HFFc6 (cell line): ENCODE data around the gene RBMX. TPM values are rescaled to one million over a fixed set of nuclear protein-coding genes. Genes with fewer than 3 reads are reported as not detected.

ENCODE experiments used
- DNase-seq: peaks from one replicate; pipeline ENCODE4 v3.0.0-alpha.2; 2018
- H3K27ac Mint-ChIP-seq: 2 replicates; pipeline ENCODE4 v1.8.0; 2020; ENCODE audit warnings: mild to moderate bottlenecking, mixed read lengths
- H3K27me3 Mint-ChIP-seq: 2 replicates; pipeline ENCODE4 v1.8.0; 2021; ENCODE audit warnings: mild to moderate bottlenecking, moderate library complexity, mixed read lengths; ENCODE audit not compliant: insufficient read depth
- H3K36me3 Mint-ChIP-seq: 2 replicates; pipeline ENCODE4 v1.8.0; 2021; ENCODE audit warnings: low read depth, mixed read lengths
- H3K4me1 Mint-ChIP-seq: 2 replicates; pipeline ENCODE4 v1.8.0; 2020; ENCODE audit warnings: low read depth, mixed read lengths
- H3K4me3 Mint-ChIP-seq: 2 replicates; pipeline ENCODE4 v1.8.0; 2020; ENCODE audit warnings: mild to moderate bottlenecking, moderate library complexity, mixed read lengths
- H3K9me3 Mint-ChIP-seq: 2 replicates; pipeline ENCODE4 v1.8.0; 2020; ENCODE audit warnings: mild to moderate bottlenecking, mixed read lengths
- total RNA-seq, 6 experiments: library from RNA; stranded (reverse); fragmentation: NEBNext Ultra II Directional; extraction: Animal tissue kit (Norgen Biotek cat#: 25700); gene quantifications; 2 replicates in 1 of 6; 3 replicates in 5 of 6; pipeline ENCODE4 v1.2.3, GENCODE V29; 2021
- TF ChIP-seq, protein P1 (sequence below): fragments of 200-600 bp; sonication (generic); IDR thresholded peaks from 2 replicates; pipeline ENCODE4 v1.5.0; 2021; ENCODE audit warnings: antibody characterized with exemption, mild to moderate bottlenecking

The RBMX gene
- total RNA-seq, 6 experiments from 2014 or later, result 127 to 191 (median 178) TPM

DNA sequence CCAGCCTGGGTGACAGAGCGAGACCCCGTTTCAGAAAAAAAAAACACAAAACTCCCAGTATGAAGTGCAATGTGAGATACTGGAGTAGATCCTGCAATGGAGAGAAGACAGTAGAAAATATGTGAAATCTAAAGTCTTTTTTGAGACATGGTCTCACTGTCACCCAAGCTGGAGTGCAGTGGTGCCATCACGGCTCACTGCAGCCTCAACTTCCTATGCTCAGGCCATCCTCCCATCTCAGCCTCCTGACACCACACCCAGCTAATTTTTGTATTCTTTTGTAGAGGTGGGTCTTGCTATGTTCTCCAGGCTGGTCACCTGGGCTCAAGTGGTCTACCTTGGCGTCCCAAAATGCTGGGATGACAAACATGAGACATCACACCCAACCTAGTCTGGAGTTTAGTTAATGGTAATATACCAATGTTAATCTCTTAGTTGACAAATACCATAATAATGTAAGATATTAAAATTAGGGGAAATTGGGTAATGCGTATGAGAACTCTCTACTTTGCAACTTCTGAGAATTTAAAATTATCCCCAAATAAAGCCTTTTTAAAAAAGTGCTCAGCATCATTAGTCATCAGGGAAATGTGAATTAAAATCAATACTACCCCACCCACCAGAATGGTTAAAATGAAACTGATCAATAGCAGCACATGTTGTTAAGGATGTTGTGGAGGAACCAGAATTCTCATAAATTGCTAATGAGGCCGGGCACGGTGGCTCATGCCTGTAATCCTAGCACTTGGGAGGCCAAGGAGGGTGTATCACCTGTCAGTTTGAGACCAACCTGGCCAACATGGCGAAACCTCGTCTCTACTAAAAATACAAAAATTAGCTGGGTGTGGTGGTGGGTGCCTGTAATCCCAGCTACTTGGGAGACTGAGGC is 15.0 kb downstream of the RBMX start:
- Mint-ChIP-seq H3K4me1 (no peaks in the 10 kb centered on the region), H3K27me3 (peaks cover under 1% of the 10 kb centered on the region; the same call in 1 of the 2 replicates), H3K27ac (no peak overlapping the region), H3K9me3 (no peaks in the 10 kb centered on the region), H3K36me3 (peaks cover 20% of the 10 kb centered on the region; the same call in 1 of the 2 replicates), H3K4me3 (no peak overlapping the region)
- no peak for DNase-seq
- TF ChIP-seq, protein P1, sequence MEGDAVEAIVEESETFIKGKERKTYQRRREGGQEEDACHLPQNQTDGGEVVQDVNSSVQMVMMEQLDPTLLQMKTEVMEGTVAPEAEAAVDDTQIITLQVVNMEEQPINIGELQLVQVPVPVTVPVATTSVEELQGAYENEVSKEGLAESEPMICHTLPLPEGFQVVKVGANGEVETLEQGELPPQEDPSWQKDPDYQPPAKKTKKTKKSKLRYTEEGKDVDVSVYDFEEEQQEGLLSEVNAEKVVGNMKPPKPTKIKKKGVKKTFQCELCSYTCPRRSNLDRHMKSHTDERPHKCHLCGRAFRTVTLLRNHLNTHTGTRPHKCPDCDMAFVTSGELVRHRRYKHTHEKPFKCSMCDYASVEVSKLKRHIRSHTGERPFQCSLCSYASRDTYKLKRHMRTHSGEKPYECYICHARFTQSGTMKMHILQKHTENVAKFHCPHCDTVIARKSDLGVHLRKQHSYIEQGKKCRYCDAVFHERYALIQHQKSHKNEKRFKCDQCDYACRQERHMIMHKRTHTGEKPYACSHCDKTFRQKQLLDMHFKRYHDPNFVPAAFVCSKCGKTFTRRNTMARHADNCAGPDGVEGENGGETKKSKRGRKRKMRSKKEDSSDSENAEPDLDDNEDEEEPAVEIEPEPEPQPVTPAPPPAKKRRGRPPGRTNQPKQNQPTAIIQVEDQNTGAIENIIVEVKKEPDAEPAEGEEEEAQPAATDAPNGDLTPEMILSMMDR, result no peak

DNA sequence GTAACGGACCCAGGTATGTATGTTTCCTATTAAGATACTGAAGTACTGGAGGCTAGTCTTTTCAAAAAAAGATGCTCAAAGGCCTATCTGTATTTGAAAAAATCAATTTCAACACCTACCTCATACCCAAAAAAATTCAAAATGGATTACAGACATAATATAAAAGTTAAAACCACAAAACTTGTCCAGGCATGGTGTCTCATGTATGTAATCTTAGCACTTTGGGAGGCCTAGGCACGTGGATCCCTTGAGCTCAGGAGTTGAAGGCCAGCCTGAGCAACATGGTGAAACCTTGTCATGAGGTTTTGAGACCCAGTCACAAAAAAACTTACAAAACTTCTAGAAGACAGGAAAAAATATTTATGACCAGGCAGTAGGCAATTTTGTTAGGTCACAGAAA is 16.7 kb downstream of the RBMX start:
- Mint-ChIP-seq H3K27ac (no peak overlapping the region), H3K9me3 (no peaks in the 10 kb centered on the region), H3K4me3 (no peak overlapping the region), H3K4me1 (no peaks in the 10 kb centered on the region), H3K36me3 (peaks cover 20% of the 10 kb centered on the region; the same call in 1 of the 2 replicates), H3K27me3 (peaks cover 1% of the 10 kb centered on the region; the same call in 1 of the 2 replicates)
- TF ChIP-seq, protein P1, result no peak
- DNase-seq, result no peak

DNA sequence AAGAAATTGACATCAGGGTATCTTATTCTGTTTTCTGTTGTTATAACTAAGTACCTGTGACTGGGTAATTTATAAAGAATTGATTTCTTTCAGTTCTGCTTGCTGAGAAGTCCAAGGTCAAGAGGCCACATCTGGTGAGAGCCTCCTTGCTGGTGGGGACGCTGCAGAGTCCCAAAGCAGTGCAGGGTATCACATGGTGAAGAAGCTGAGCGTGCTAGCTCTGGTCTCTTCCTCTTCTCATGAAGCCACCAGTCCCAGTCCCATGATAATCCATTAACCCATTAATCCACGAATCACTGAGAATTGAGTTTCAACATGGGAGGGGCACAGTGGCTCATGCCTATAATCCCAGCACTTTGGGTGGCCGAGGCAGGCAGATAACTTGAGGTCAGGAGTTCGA is 18.0 kb downstream of the RBMX start:
- Mint-ChIP-seq H3K27me3 (peaks cover 1% of the 10 kb centered on the region; the same call in 1 of the 2 replicates), H3K27ac (no peak overlapping the region), H3K36me3 (peaks cover 28% of the 10 kb centered on the region), H3K4me3 (no peak overlapping the region), H3K4me1 (no peaks in the 10 kb centered on the region), H3K9me3 (no peaks in the 10 kb centered on the region)
- TF ChIP-seq, protein P1, result no peak
- no peak for DNase-seq

DNA sequence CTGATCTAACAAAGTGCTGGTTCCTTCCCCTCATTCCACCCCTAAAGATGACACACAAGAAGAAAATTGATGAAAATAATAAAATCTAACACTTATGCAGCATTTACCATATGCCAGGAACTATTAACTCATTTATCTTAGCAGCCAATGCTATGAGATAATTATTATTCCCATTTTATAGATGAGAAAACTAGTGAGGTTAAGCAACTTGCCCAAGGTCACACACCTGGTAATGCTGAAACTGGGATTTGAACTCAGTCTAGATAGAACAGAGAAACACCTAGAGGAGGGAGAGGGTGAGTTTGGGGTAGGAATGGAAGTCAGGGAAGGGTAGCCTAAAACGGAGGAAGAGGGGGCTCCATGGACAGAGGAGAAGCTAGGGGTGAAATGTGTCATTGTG is 18.6 kb downstream of the RBMX start:
- no peak for DNase-seq
- Mint-ChIP-seq H3K36me3 (peaks cover 21% of the 10 kb centered on the region), H3K4me3 (no peak overlapping the region), H3K9me3 (no peaks in the 10 kb centered on the region), H3K4me1 (no peaks in the 10 kb centered on the region), H3K27ac (no peak overlapping the region), H3K27me3 (peaks cover 1% of the 10 kb centered on the region; the same call in 1 of the 2 replicates)
- TF ChIP-seq, protein P1, result no peak

DNA sequence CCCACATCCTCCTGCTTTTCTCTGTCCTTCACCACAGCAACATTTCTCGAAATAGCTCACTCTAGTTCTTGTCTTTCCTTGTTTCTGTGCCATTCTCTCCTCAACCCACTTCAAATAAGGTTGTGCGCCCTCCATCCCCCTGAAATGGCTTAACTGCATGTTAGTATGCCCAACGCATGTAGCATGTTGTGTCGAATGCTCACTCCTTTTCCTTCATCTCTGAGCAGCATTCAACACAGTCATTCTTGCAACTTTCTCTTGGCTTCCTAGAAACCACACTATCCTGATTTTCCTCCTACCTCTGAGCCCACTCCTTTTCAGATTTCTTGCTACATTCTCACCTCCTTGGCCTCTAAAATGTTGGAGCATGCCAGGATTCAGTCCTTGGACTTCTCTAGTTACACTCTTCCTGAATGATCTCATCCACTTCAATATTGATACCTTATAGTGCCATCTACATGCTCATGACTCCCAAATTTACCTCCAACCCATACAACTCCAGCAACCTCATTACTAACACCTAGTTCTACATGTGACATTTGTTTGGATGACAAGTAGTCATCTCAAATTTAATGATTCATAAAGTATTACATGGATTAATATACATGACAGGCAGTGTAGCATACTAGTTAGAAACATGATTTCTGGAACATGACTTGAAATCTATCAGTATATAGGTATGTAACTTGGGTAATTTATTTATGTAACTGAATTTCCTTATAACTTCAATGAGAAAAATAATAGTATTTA is 22.3 kb downstream of the RBMX start:
- Mint-ChIP-seq H3K4me3 (no peak overlapping the region), H3K27ac (no peak overlapping the region; the same call in 1 of the 2 replicates)

More for the DNA sequence above, 22.3 kb downstream of the RBMX start:
- H3K4me1 Mint-ChIP-seq, result no peaks in the 10 kb centered on the region
- DNase-seq, result no peak
- H3K9me3 Mint-ChIP-seq, result no peaks in the 10 kb centered on the region
- TF ChIP-seq, protein P1, result no peak
- peaks cover 1% of the 10 kb centered on the region; the same call in 1 of the 2 replicates for H3K27me3 Mint-ChIP-seq
- peaks cover 22% of the 10 kb centered on the region for H3K36me3 Mint-ChIP-seq
